Uterus (tissue), 4 donors: ENCODE results near the gene NKX1-1. TPM values are rescaled to one million over a fixed set of nuclear protein-coding genes. Genes with fewer than 3 reads are reported as not detected.

ENCODE experiments used
- DNase-seq, 2 donors: peaks; one replicate each; pipeline ENCODE4 v3.0.0-alpha.2; 2019 to 2020
- H3K27ac ChIP-seq, 2 donors: fragments of 200-600 bp; sonication (generic); 1 replicate in 1 of 2; 2 replicates in 1 of 2; pipeline ENCODE4 v1.5.1; 2016 to 2018
- H3K27me3 ChIP-seq, 2 donors: fragments of 200-600 bp; sonication (generic); one replicate each; pipeline ENCODE4 v1.5.1; 2018 to 2019; ENCODE audit warnings: control low read depth in 1 of 2
- H3K36me3 ChIP-seq, 2 donors: fragments of 200-600 bp; sonication (generic); one replicate each; pipeline ENCODE4 v1.5.1; 2019; ENCODE audit warnings: control low read depth in 1 of 2
- H3K4me1 ChIP-seq, 2 donors: fragments of 200-600 bp; sonication (generic); one replicate each; pipeline ENCODE4 v1.5.1; 2018 to 2019; ENCODE audit warnings: control low read depth in 1 of 2
- H3K4me3 ChIP-seq, 2 donors: fragments of 200-600 bp; sonication (generic); 1 replicate in 1 of 2; 2 replicates in 1 of 2; pipeline ENCODE4 v1.5.1; 2018 to 2019; ENCODE audit warnings: mild to moderate bottlenecking in 1 of 2
- H3K9me3 ChIP-seq, 2 donors: fragments of 200-600 bp; sonication (generic); one replicate each; pipeline ENCODE4 v1.5.1; 2019; ENCODE audit warnings: control low read depth in 1 of 2
- POLR2A ChIP-seq, 2 donors: fragments of 450-650 bp; IDR thresholded peaks; one replicate each; pipeline ENCODE4 v1.6.1; 2016; ENCODE audit warnings: antibody characterized with exemption in 2 of 2, mild to moderate bottlenecking in 1 of 2, moderate library complexity in 1 of 2
- intact Hi-C: fragments of 100-400 bp; cut with DNase I; formaldehyde crosslinking; loops from one replicate; pipeline ENCODE4 v1.15.1; 2023; ENCODE audit warnings: low total_unique reads
- total RNA-seq, 4 donors: library from RNA; depleted of rRNA in 3 of 4; stranded (reverse); fragments of >200 nt in 3 of 4; gene quantifications; one replicate each; pipeline versions ENCODE4 v1.1.0 to v1.2.4, GENCODE V29; 2014 to 2023
- TF ChIP-seq, protein P1 (sequence below), 4 experiments: fragments of 200-600 bp in 2 of 4; fragments of 450-650 bp in 2 of 4; sonication (generic) in 2 of 4; IDR thresholded peaks; one replicate each; pipeline ENCODE4 v1.5.1; 2016 to 2019; ENCODE audit warnings: antibody characterized with exemption in 4 of 4, mild to moderate bottlenecking in 2 of 4, moderate library complexity in 1 of 4
- donor health status: DM: yes; HTN: yes; CAD: no.

The NKX1-1 gene
- total RNA-seq, 4 donors from 2014 or later: not detected

DNA sequence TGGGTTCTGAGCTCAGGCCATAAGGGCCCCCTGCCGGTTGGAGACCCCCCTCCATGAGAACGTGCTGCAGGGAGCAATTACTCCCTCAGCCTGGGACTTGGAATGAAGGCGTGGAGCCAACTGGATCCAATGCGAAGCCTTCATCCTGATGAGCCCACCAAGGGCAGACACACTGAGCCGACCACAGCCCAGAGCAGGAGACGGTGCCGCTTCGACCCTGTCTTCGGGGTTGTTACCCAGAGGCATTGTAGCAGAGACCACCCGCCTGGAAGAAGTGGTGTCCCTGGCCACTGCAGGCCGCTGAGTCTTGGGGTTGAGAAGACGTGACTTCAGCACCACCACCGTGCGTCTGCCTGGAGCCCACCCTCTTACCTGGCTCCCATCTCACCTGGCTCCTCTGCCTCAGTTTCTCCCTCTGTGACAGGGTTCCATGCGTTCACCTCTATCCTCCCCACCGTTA lies 7.0 kb upstream of the NKX1-1 start:
- Histone ChIP-seq H3K27ac (no peak overlapping the region), H3K4me3 (no peak overlapping the region), H3K27me3 (peaks cover 17 to 62% of the 10 kb centered on the region in 2 donors), H3K36me3 (no peaks in the 10 kb centered on the region), H3K9me3 (no peaks in the 10 kb centered on the region), H3K4me1 (peaks cover 0 to 4% of the 10 kb centered on the region in 2 donors)
- intact Hi-C loops: no loop called here
- DNase-seq: no peak
- TF ChIP-seq POLR2A (IDR thresholded peaks at IDR 0.05): no peak
- TF ChIP-seq, protein P1, sequence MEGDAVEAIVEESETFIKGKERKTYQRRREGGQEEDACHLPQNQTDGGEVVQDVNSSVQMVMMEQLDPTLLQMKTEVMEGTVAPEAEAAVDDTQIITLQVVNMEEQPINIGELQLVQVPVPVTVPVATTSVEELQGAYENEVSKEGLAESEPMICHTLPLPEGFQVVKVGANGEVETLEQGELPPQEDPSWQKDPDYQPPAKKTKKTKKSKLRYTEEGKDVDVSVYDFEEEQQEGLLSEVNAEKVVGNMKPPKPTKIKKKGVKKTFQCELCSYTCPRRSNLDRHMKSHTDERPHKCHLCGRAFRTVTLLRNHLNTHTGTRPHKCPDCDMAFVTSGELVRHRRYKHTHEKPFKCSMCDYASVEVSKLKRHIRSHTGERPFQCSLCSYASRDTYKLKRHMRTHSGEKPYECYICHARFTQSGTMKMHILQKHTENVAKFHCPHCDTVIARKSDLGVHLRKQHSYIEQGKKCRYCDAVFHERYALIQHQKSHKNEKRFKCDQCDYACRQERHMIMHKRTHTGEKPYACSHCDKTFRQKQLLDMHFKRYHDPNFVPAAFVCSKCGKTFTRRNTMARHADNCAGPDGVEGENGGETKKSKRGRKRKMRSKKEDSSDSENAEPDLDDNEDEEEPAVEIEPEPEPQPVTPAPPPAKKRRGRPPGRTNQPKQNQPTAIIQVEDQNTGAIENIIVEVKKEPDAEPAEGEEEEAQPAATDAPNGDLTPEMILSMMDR (IDR thresholded peaks at IDR 0.05): no peak

DNA sequence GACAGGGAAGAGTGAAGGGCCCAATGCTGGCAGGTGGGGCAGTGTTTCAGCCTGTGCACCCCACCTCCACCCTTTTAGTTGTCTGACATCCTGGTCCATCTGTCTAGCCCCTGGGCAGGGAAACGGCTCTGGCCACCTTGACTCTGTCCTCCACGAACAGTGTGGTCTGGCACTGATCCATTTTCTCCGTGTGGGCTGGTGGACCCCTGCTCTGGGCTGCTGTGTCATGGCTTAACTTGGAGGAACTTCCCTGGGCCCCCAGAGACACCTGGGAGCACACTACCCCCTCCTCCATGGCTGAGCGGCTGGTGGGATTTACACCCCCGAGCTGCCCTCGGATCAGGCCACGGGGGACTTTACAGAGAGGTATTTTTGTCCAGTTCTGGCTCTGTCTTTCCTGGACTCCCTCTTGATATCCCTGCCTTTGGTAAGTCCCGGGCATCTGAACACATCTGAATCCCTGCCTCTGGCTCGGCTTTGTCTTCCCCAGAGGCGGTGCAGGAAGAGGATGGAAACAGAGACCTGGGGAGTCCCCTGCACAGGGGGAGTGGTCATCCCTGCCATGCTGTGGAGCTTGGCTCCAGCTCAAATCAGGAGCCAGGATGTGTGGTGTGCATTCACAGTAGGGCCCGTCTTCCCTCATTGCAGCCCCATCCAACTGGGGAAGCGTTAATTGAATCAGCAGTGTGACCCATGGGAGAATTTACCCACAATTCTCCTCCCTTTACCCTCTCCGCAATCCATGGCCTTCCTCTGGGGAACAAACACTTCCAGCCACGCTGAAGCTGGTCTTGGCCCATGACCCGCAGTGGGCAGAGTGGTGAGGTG lies 6.3 kb upstream of the NKX1-1 start:
- intact Hi-C loops: no loop called here
- Histone ChIP-seq H3K27me3 (peaks cover 17 to 68% of the 10 kb centered on the region in 2 donors), H3K4me3 (no peak overlapping the region), H3K9me3 (no peaks in the 10 kb centered on the region), H3K27ac (no peak overlapping the region), H3K36me3 (no peaks in the 10 kb centered on the region), H3K4me1 (peaks cover 0 to 4% of the 10 kb centered on the region in 2 donors)
- DNase-seq: no peak
- TF ChIP-seq, protein P1 (IDR thresholded peaks at IDR 0.05): no peak
- no peak for TF ChIP-seq POLR2A (IDR thresholded peaks at IDR 0.05)

DNA sequence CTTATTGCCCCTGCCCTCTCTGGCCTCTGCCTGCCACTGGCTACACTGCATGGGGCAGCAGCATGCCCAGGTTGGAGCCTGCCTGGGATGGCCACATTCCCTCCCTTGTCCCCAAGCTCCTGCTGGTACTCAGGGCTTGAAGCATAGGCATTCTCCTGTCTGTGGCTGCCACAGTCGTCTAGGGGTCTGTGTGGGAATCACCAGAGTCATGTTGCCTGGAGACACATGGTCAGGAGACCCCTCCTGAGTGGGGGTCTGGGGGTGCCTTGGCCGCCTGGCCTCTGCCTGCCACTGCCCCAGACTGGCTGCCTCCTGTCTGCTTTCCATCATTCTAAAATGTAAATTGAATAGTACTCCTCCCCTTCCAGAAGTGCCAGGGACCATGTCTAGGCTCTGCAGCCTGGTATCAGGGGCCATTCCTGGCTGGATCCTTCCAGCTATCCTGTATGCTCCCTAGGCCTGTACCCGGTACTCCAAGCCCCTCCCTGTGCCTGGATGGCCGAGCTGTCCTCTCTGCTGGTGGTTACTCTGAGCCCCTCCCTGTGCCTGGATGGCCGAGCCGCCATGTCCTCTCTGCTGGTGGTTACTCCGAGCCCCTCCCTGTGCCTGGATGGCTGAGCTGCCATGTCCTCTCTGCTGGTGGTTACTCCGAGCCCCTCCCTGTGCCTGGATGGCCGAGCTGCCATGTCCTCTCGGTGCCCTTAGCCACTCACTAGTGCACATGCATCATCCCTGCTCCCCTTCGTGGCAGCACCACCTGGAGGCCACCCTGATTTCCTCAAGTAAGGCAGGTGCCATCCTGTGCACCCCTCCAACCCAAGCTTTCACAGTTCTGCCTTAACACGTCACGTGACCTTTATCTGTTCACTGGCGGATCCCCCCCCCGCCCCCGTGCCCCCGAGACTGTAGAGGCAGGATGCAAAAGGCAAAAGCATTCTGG lies 5.5 kb upstream of the NKX1-1 start:
- Histone ChIP-seq H3K27me3 (peaks cover 17 to 76% of the 10 kb centered on the region in 2 donors), H3K4me3 (no peak overlapping the region), H3K36me3 (no peaks in the 10 kb centered on the region), H3K27ac (no peak overlapping the region), H3K4me1 (peaks cover 0 to 10% of the 10 kb centered on the region in 2 donors), H3K9me3 (no peaks in the 10 kb centered on the region)
- TF ChIP-seq POLR2A (IDR thresholded peaks at IDR 0.05): no peak
- TF ChIP-seq, protein P1 (IDR thresholded peaks at IDR 0.05): no peak
- intact Hi-C loops: no loop called here
- DNase-seq: no peak

DNA sequence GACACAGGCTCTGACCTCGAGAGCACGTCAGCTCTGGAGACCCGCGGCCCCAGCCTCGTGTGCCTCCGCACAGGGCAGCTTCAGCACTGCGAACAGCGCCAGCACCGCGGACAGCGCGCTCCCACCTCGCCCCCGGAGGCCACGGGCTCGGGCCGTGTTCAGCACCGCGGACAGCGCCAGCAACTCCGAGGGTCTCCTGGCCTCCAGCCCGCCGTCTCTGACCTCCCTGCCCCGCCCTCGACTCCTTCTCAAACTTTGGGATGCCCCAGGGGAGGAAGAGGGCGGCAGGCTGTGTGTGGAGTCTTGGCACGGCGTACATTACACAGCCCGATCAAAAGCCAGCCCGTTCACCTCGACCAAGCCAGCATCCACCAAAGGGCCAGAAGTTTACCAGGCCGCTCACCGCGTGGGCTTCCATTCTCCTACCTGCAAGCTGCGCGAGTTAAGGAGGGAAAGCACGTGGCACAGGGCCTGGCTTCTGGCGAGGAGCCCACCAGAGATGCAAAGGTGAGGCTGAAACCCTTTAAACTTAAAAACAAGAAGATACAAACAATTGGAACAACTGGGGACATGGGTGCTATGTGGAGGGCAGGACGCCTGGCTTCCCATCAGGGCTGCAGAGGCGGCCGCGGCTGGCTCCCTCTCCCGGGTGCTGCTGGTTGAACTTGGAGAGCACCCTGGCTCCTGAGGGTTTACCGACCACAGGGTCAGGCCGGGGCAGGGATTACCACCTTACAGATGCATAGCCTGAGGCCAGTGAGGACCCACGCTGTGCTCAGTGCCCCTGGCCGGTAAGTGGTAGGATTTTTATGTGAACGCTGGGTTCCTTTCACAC lies 4.5 kb upstream of the NKX1-1 start:
- Histone ChIP-seq H3K4me3 (no peak overlapping the region), H3K36me3 (no peaks in the 10 kb centered on the region), H3K27ac (no peak overlapping the region), H3K4me1 (peaks cover 0 to 19% of the 10 kb centered on the region in 2 donors), H3K27me3 (peaks cover 17 to 72% of the 10 kb centered on the region in 2 donors), H3K9me3 (no peaks in the 10 kb centered on the region)
- TF ChIP-seq, protein P1 (IDR thresholded peaks at IDR 0.05): no peak
- no peak for TF ChIP-seq POLR2A (IDR thresholded peaks at IDR 0.05)
- no peak for DNase-seq
- intact Hi-C loops: no loop called here
